Measurements from ENCODE around the gene TPM1.
"Not testable (repeated sequence)": the region's sequence is repeated elsewhere in the genome, so short reads cannot be mapped to it uniquely, and the experiment has no call there.

TPM1 gene

GRCh38 chr15:63041974-63042876 is at the start of gene TPM1:
Gene TPM1 (plus strand): TSS chr15:63042747. CDS start chr15:63042830, 83 bp downstream.
- no peak for DNase-seq (ENCODE audit: low read depth in 2 of 2, low spot score in 1 of 2)

- no peak for DNase-seq (ENCODE audit: low read depth in 2 of 2, low spot score in 1 of 2)
Observed at GRCh38 chr15:62993066-62993465, 49.5 kb upstream of the TPM1 start.

GRCh38 chr15:62993632-62994031 is 48.9 kb upstream of the TPM1 start:
- DNase-seq (ENCODE audit: low read depth in 2 of 2, low spot score in 1 of 2) = not testable (repeated sequence)

- no peak for DNase-seq (ENCODE audit: low read depth in 2 of 2, low spot score in 1 of 2)
Observed at GRCh38 chr15:62994439-62994838, 48.1 kb upstream of the TPM1 start.

GRCh38 chr15:62994975-62995681 is 47.4 kb upstream of the TPM1 start:
- DNase-seq (ENCODE audit: low read depth in 2 of 2, low spot score in 1 of 2) = no peak

GRCh38 chr15:62997441-62997840 is 45.1 kb upstream of the TPM1 start:
- no peak for DNase-seq (ENCODE audit: low read depth in 2 of 2, low spot score in 1 of 2)

GRCh38 chr15:62998262-62998890 is 44.2 kb upstream of the TPM1 start:
- DNase-seq (ENCODE audit: low read depth in 2 of 2, low spot score in 1 of 2) = no peak

- no peak for DNase-seq (ENCODE audit: low read depth in 2 of 2, low spot score in 1 of 2)
Observed at GRCh38 chr15:62999178-62999577, 43.4 kb upstream of the TPM1 start.

GRCh38 chr15:62999923-63000561 is 42.5 kb upstream of the TPM1 start:
- no peak for DNase-seq (ENCODE audit: low read depth in 2 of 2, low spot score in 1 of 2)

- DNase-seq (ENCODE audit: low read depth in 2 of 2, low spot score in 1 of 2) = no peak
Observed at GRCh38 chr15:63000706-63001105, 41.8 kb upstream of the TPM1 start.

- no peak for DNase-seq (ENCODE audit: low read depth in 2 of 2, low spot score in 1 of 2)
Observed at GRCh38 chr15:63004211-63004610, 38.3 kb upstream of the TPM1 start.

- DNase-seq (ENCODE audit: low read depth in 2 of 2, low spot score in 1 of 2) = no peak
Observed at GRCh38 chr15:63006032-63006878, 36.3 kb upstream of the TPM1 start.

GRCh38 chr15:63008333-63009049 is 34.1 kb upstream of the TPM1 start:
- DNase-seq (ENCODE audit: low read depth in 2 of 2, low spot score in 1 of 2) = no peak

- no peak for DNase-seq (ENCODE audit: low read depth in 2 of 2, low spot score in 1 of 2)
Observed at GRCh38 chr15:63010386-63010785, 32.2 kb upstream of the TPM1 start.

GRCh38 chr15:63010920-63011693 is 31.4 kb upstream of the TPM1 start:
- no peak for DNase-seq (ENCODE audit: low read depth in 2 of 2, low spot score in 1 of 2)

- no peak for DNase-seq (ENCODE audit: low read depth in 2 of 2, low spot score in 1 of 2)
Observed at GRCh38 chr15:63012444-63012843, 30.1 kb upstream of the TPM1 start.

- DNase-seq (ENCODE audit: low read depth in 2 of 2, low spot score in 1 of 2) = no peak
Observed at GRCh38 chr15:63013052-63013808, 29.3 kb upstream of the TPM1 start.

- no peak for DNase-seq (ENCODE audit: low read depth in 2 of 2, low spot score in 1 of 2)
Observed at GRCh38 chr15:63014578-63014977, 28.0 kb upstream of the TPM1 start.
